ENCODE measurements around the gene CCDC71L.

GRCh38 chr7:106612432-106612831 is 48.5 kb downstream of the CCDC71L start:
- no peak for TF ChIP-seq JUND (IDR thresholded peaks at IDR 0.05)
- TF ChIP-seq FOSL1 (IDR thresholded peaks at IDR 0.05; ENCODE audit: low read depth): no peak
- no peak for TF ChIP-seq EZH2phosphoT487 (IDR thresholded peaks at IDR 0.05; ENCODE audit: borderline replicate concordance)
- no peak for TF ChIP-seq CTCF (IDR thresholded peaks at IDR 0.05 in 2 of 3, conservative IDR thresholded peaks at IDR 0.05 in 1 of 3; ENCODE audit: borderline replicate concordance in 1 of 3, insufficient read depth in 1 of 3, low read depth in 2 of 3, low read length in 2 of 3)
- no peak for TF ChIP-seq TCF7L2 (IDR thresholded peaks at IDR 0.05; ENCODE audit: borderline replicate concordance, extremely low read depth, insufficient read depth, insufficient read length)

All from HCT116 (cell line).